ENCODE results near the gene LCE1F.

DNA sequence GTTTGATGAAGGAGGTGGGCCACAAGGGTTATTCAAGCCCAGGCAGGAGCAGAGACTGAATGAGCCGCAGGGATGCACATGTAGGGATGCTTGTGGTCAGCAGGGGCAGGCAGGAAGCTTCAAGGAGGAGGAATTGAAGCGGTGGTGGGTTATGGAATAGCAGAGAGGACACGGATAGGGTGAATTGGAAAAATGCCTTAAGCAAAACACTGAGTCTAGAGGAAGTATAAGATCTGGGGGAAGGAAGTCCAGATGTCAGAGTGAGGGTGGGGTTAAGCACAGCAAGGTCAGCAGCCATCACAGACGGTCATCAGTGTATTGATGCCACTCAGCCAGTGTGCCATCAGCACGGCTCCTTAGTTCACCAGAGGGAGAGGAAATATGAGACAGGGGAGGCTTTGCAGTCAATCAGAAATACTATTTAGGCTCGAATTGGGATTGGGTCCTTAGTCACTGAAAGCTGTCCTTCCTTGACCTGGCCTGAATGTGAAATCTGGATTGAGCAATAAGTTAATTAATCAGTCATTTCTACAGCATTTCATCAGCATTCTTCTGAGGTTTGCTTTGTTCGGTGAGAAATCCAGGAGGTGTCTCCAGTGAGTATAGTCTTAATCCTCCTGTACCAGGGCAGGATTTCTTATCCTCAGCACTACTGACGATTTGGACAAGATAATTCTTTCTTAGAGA lies 6.0 kb upstream of the LCE1F start:
- TF ChIP-seq, protein P1, sequence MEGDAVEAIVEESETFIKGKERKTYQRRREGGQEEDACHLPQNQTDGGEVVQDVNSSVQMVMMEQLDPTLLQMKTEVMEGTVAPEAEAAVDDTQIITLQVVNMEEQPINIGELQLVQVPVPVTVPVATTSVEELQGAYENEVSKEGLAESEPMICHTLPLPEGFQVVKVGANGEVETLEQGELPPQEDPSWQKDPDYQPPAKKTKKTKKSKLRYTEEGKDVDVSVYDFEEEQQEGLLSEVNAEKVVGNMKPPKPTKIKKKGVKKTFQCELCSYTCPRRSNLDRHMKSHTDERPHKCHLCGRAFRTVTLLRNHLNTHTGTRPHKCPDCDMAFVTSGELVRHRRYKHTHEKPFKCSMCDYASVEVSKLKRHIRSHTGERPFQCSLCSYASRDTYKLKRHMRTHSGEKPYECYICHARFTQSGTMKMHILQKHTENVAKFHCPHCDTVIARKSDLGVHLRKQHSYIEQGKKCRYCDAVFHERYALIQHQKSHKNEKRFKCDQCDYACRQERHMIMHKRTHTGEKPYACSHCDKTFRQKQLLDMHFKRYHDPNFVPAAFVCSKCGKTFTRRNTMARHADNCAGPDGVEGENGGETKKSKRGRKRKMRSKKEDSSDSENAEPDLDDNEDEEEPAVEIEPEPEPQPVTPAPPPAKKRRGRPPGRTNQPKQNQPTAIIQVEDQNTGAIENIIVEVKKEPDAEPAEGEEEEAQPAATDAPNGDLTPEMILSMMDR (conservative IDR thresholded peaks at IDR 0.05): no peak
- TF ChIP-seq EZH2 (IDR thresholded peaks at IDR 0.05; ENCODE audit: low read depth): no peak

Data from PC-9 (cell line).